Mesendoderm (in vitro differentiated cells): ENCODE measurements around the gene PRKN.
A peak's percentile ranks its signal among the peaks of the same experiment; 100 is the strongest.

Experiments used
- DNase-seq: peaks from one replicate; pipeline ENCODE4 v3.0.0; 2013
- H2AK5ac ChIP-seq: 2 replicates; pipeline ENCODE4 v1.6.1; 2013; ENCODE audit warnings: low read length, inconsistent platforms
- H2BK120ac ChIP-seq: 2 replicates; pipeline ENCODE4 v1.6.1; 2013; ENCODE audit warnings: low read depth, mild to moderate bottlenecking, low read length, moderate library complexity, mixed read lengths
- H2BK15ac ChIP-seq: replicated peaks from 2 replicates; pipeline ENCODE4 v1.6.1; 2013; ENCODE audit warnings: low read depth, mild to moderate bottlenecking, moderate library complexity
- H2BK5ac ChIP-seq: 2 replicates; pipeline ENCODE4 v1.6.1; 2013; ENCODE audit warnings: low read length, inconsistent platforms
- H3K18ac ChIP-seq: 2 replicates; pipeline ENCODE4 v1.6.1; 2013; ENCODE audit warnings: mild to moderate bottlenecking, low read length, mixed read lengths
- H3K23ac ChIP-seq: one replicate; pipeline ENCODE4 v1.6.1; 2013; ENCODE audit warnings: low read length
- H3K27ac ChIP-seq: 2 replicates; pipeline ENCODE4 v1.5.1; 2013; ENCODE audit warnings: low read depth, mild to moderate bottlenecking, inconsistent platforms, low read length, moderate library complexity
- H3K27me3 ChIP-seq: 2 replicates; pipeline ENCODE4 v1.6.1; 2013; ENCODE audit warnings: low read length, control low read depth, mild to moderate bottlenecking, inconsistent platforms; ENCODE audit not compliant: insufficient read depth, poor library complexity
- H3K36me3 ChIP-seq: 2 replicates; pipeline ENCODE4 v1.6.1; 2013; ENCODE audit warnings: low read length, inconsistent platforms; ENCODE audit not compliant: control insufficient read depth, insufficient read depth
- H3K4ac ChIP-seq: one replicate; pipeline ENCODE4 v1.6.1; 2013; ENCODE audit warnings: low read depth, mild to moderate bottlenecking, low read length, moderate library complexity
- H3K4me1 ChIP-seq: 2 replicates; pipeline ENCODE4 v1.6.1; 2013; ENCODE audit warnings: low read depth, low read length, inconsistent platforms; ENCODE audit not compliant: control insufficient read depth
- H3K4me2 ChIP-seq: 2 replicates; pipeline ENCODE4 v1.6.1; 2013; ENCODE audit warnings: low read length
- H3K4me3 ChIP-seq: 2 replicates; pipeline ENCODE4 v1.5.1; 2013; ENCODE audit warnings: mild to moderate bottlenecking, low read length
- H3K56ac ChIP-seq: one replicate; pipeline ENCODE4 v1.6.1; 2013; ENCODE audit warnings: low read length
- H3K79me1 ChIP-seq: 2 replicates; pipeline ENCODE4 v1.6.1; 2013; ENCODE audit warnings: low read length, inconsistent platforms
- H3K79me2 ChIP-seq: 2 replicates; pipeline ENCODE4 v1.6.1; 2013; ENCODE audit warnings: mild to moderate bottlenecking, low read length; ENCODE audit not compliant: control insufficient read depth, insufficient read depth
- H3K9ac ChIP-seq: 2 replicates; pipeline ENCODE4 v1.6.1; 2013; ENCODE audit warnings: low read length, inconsistent platforms
- H4K5ac ChIP-seq: one replicate; pipeline ENCODE4 v1.6.1; 2013; ENCODE audit warnings: low read length
- H4K8ac ChIP-seq: one replicate; pipeline ENCODE4 v1.6.1; 2013; ENCODE audit warnings: low read depth, mild to moderate bottlenecking, control low read depth, low read length, moderate library complexity
- WGBS: extraction: QIAGEN DNeasy Blood & Tissue Kit; methylation state at CpG from one replicate; pipeline ENCODE4 v1.1.7; 2013; ENCODE audit warnings: low lambda C conversion rate, missing lambda C conversion rate; ENCODE audit not compliant: insufficient coverage; ENCODE audit errors: extremely low coverage; 5-methylcytosine and 5-hydroxymethylcytosine counted together

The PRKN gene

DNA sequence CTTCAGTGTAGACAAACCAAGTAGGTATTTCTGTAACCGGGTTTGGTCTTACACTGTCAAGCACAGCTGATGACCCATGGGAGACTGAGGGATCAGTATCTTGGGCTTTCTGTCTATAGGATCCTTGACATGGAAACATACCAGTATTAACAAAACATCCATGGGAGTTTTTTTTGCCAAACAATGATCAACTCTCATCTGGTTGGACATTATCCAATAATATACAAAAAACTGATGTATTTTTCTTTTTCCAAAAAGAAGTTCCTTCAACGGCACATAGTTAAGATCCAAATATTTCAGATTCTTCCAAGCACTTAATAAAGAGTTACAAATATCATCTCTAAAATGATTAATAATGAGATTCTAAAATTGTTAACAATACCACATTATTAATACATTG, 459.9 kb downstream of the PRKN start:
- H4K5ac ChIP-seq = no peak overlapping the region
- no peak overlapping the region for H3K4ac ChIP-seq

GRCh38 chr6:162267126-162267525, 460.4 kb downstream of the PRKN start:
- no peak for DNase-seq
- H3K56ac ChIP-seq = no peak overlapping the region
- H3K27me3 ChIP-seq = no peaks in the 10 kb centered on the region
- H3K4me3 ChIP-seq = no peak overlapping the region
- no peak overlapping the region for H2AK5ac ChIP-seq
- no peak overlapping the region for H4K5ac ChIP-seq
- no peak overlapping the region for H3K4me2 ChIP-seq
- no peaks in the 10 kb centered on the region for H3K79me1 ChIP-seq
- no peaks in the 10 kb centered on the region for H3K36me3 ChIP-seq
- H2BK120ac ChIP-seq = no peak overlapping the region
- H4K8ac ChIP-seq = no peak overlapping the region
- no peak overlapping the region for H2BK15ac ChIP-seq
- no peak overlapping the region for H3K27ac ChIP-seq
- no peak overlapping the region for H3K4ac ChIP-seq
- H3K79me2 ChIP-seq = no peaks in the 10 kb centered on the region
- WGBS = no CpG with 5 or more reads among the region's 4 CpGs
- H3K4me1 ChIP-seq = no peaks in the 10 kb centered on the region
- no peak overlapping the region for H3K23ac ChIP-seq
- H3K9ac ChIP-seq = no peak overlapping the region
- no peak overlapping the region for H2BK5ac ChIP-seq
- no peak overlapping the region for H3K18ac ChIP-seq

More for the DNA sequence above, 459.9 kb downstream of the PRKN start:
- H3K79me2 ChIP-seq = no peaks in the 10 kb centered on the region
- H3K56ac ChIP-seq = no peak overlapping the region
- H3K4me3 ChIP-seq = no peak overlapping the region
- no peak overlapping the region for H2BK5ac ChIP-seq
- H3K9ac ChIP-seq = no peak overlapping the region
- no peak overlapping the region for H3K4me2 ChIP-seq
- H3K27me3 ChIP-seq = no peaks in the 10 kb centered on the region
- no CpG with 5 or more reads among the region's 2 CpGs for WGBS
- no peak overlapping the region for H3K27ac ChIP-seq
- no peak overlapping the region for H4K8ac ChIP-seq
- no peaks in the 10 kb centered on the region for H3K36me3 ChIP-seq
- DNase-seq = no peak
- no peak overlapping the region for H3K23ac ChIP-seq
- H3K18ac ChIP-seq = no peak overlapping the region
- H3K79me1 ChIP-seq = no peaks in the 10 kb centered on the region
- H2BK120ac ChIP-seq = no peak overlapping the region
- H2AK5ac ChIP-seq = no peak overlapping the region
- no peaks in the 10 kb centered on the region for H3K4me1 ChIP-seq
- H2BK15ac ChIP-seq = no peak overlapping the region

DNA sequence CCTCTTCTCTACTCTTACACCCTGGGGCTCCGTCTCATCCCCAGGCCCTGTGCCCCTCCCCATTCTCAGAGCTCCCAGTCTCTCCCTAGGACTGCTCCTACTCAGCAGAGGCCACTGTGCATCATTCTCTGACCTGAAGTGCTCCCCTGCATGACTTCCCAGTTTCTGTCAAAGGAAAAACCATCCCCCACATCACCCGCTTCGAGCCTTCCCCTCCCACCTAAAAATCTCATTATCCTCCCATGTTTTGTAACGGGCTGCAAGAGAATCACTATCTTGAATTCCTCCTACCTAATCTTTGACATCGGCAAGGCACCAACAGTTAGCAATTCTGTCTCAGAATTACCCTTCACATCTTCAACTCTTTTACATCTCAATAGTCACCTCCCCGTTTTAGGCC, 463.0 kb downstream of the PRKN start:
- Histone ChIP-seq H4K5ac (no peak overlapping the region), H3K36me3 (no peaks in the 10 kb centered on the region), H2BK15ac (no peak overlapping the region), H2BK120ac (no peak overlapping the region), H3K18ac (no peak overlapping the region), H3K27me3 (no peaks in the 10 kb centered on the region), H3K23ac (no peak overlapping the region), H3K27ac (no peak overlapping the region), H3K4me2 (no peak overlapping the region), H3K79me1 (no peaks in the 10 kb centered on the region), H3K4me3 (no peak overlapping the region), H3K4ac (no peak overlapping the region), H3K79me2 (no peaks in the 10 kb centered on the region), H4K8ac (no peak overlapping the region), H3K4me1 (no peaks in the 10 kb centered on the region), H2AK5ac (no peak overlapping the region), H3K9ac (no peak overlapping the region), H3K56ac (no peak overlapping the region), H2BK5ac (no peak overlapping the region)
- no CpG with 5 or more reads among the region's 6 CpGs for WGBS
- peak; percentile 38 for DNase-seq

DNA sequence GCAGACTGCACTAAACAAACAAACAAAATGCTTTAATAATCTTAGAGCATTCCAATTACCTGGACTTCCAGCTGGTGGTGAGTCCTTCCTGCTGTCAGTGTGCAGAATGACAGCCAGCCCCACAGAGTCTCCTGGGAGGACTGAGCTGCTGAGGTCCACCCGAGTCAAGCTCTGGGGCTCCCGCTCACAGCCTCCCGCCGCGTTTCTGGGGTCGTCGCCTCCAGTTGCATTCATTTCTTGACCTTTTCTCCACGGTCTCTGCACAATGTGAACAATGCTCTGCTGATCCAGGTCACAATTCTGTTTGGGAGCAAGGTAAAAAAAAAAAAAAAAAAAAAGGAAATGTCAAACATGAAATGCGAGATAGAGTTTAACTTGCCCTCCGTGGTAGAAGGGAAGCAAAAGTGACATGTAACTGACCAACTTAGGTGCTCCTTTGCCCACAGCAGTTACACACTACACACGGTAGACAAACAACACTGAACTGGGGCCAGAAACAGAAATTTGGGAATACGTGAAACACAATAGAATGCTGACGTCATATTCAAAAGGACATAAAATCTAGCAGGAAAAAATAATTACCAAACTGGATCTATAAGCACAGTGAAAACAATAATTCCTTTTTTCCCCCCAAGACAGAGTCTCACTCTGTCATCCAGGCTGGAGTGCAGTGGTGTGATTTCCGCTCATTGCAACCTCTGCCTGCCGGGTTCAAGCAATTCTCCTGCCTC, 464.9 kb downstream of the PRKN start:
- WGBS = no CpG with 5 or more reads among the region's 15 CpGs
- DNase-seq = no peak
- no peak overlapping the region for H2BK5ac ChIP-seq

GRCh38 chr6:162261598-162261997, 466.0 kb downstream of the PRKN start:
- WGBS = no CpG with 5 or more reads among the region's 1 CpG

More for the DNA sequence above, 464.9 kb downstream of the PRKN start:
- no peak overlapping the region for H3K4ac ChIP-seq
- H3K36me3 ChIP-seq = no peaks in the 10 kb centered on the region
- no peak overlapping the region for H2BK15ac ChIP-seq
- H3K9ac ChIP-seq = no peak overlapping the region
- H3K79me2 ChIP-seq = no peaks in the 10 kb centered on the region
- no peak overlapping the region for H4K8ac ChIP-seq
- no peak overlapping the region for H4K5ac ChIP-seq
- H3K18ac ChIP-seq = no peak overlapping the region
- H2BK120ac ChIP-seq = no peak overlapping the region
- no peak overlapping the region for H3K27ac ChIP-seq
- no peaks in the 10 kb centered on the region for H3K27me3 ChIP-seq
- H3K79me1 ChIP-seq = no peaks in the 10 kb centered on the region
- H2AK5ac ChIP-seq = no peak overlapping the region
- no peak overlapping the region for H3K56ac ChIP-seq
- H3K4me1 ChIP-seq = no peaks in the 10 kb centered on the region
- H3K23ac ChIP-seq = no peak overlapping the region
- H3K4me3 ChIP-seq = no peak overlapping the region
- H3K4me2 ChIP-seq = no peak overlapping the region

DNA sequence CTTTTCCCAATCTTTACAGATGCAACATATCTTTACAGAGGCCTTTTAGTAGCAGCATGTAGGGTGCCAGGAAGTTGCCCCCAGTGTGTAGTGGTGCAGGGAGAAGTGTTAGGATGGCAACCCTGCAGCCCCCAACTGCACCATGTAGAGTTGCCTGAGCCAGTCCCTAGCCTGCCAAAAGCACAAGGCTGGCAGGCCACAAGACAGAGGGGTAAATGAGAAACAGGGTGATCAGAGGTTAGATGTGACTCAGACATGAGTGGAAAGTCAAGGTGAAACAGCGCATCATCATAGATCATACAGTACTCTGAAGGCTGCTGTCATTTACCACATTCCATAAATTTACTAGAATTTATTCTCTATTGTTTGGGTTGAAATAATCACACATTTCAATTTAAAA, 467.5 kb downstream of the PRKN start:
- Histone ChIP-seq H3K9ac (no peak overlapping the region), H3K79me2 (no peaks in the 10 kb centered on the region), H2BK120ac (no peak overlapping the region), H3K23ac (no peak overlapping the region), H3K4ac (no peak overlapping the region), H3K36me3 (no peaks in the 10 kb centered on the region), H3K79me1 (no peaks in the 10 kb centered on the region), H3K4me2 (no peak overlapping the region), H2BK15ac (no peak overlapping the region), H3K56ac (no peak overlapping the region), H3K18ac (no peak overlapping the region), H2AK5ac (no peak overlapping the region), H3K4me3 (no peak overlapping the region), H2BK5ac (no peak overlapping the region), H3K27me3 (no peaks in the 10 kb centered on the region), H4K5ac (no peak overlapping the region), H3K4me1 (no peaks in the 10 kb centered on the region), H4K8ac (no peak overlapping the region), H3K27ac (no peak overlapping the region)
- WGBS = no CpG with 5 or more reads among the region's 1 CpG
- no peak for DNase-seq

More at GRCh38 chr6:162261598-162261997, 466.0 kb downstream of the PRKN start:
- no peaks in the 10 kb centered on the region for H3K27me3 ChIP-seq
- no peaks in the 10 kb centered on the region for H3K79me2 ChIP-seq
- no peak overlapping the region for H3K23ac ChIP-seq
- DNase-seq = no peak
- no peak overlapping the region for H3K4me2 ChIP-seq
- H2BK120ac ChIP-seq = no peak overlapping the region
- no peak overlapping the region for H3K56ac ChIP-seq
- no peak overlapping the region for H3K27ac ChIP-seq
- H3K4ac ChIP-seq = no peak overlapping the region
- no peak overlapping the region for H2BK15ac ChIP-seq
- H3K4me3 ChIP-seq = no peak overlapping the region
- no peaks in the 10 kb centered on the region for H3K79me1 ChIP-seq
- no peaks in the 10 kb centered on the region for H3K36me3 ChIP-seq
- H2AK5ac ChIP-seq = no peak overlapping the region
- no peak overlapping the region for H3K18ac ChIP-seq
- no peak overlapping the region for H4K5ac ChIP-seq
- no peak overlapping the region for H4K8ac ChIP-seq
- H3K4me1 ChIP-seq = no peaks in the 10 kb centered on the region
- no peak overlapping the region for H3K9ac ChIP-seq
- no peak overlapping the region for H2BK5ac ChIP-seq
